ENCODE measurements around the gene GLT6D1. TPM values are rescaled to one million over a fixed set of nuclear protein-coding genes. Genes with fewer than 3 reads are reported as not detected.

GLT6D1 gene
- total RNA-seq, 1 experiment from 2014 or later, result not detected

- H3K27ac Mint-ChIP-seq (ENCODE audit: unreplicated experiment), result no peak overlapping the region
- no peaks in the 10 kb centered on the region for H3K9me3 Mint-ChIP-seq (ENCODE audit: low read depth, unreplicated experiment)
- H3K4me1 Mint-ChIP-seq (ENCODE audit: low read depth, unreplicated experiment), result no peaks in the 10 kb centered on the region
- peaks cover 4% of the 10 kb centered on the region for H3K36me3 Mint-ChIP-seq (ENCODE audit: insufficient read depth, unreplicated experiment)
- DNase-seq, result no peak
- no peak overlapping the region for H3K4me3 Mint-ChIP-seq (ENCODE audit: low read depth, unreplicated experiment)
- no peak for TF ChIP-seq CTCF (IDR thresholded peaks at IDR 0.05; ENCODE audit: unreplicated experiment)
- H3K27me3 Mint-ChIP-seq (ENCODE audit: unreplicated experiment), result peaks cover 82% of the 10 kb centered on the region
- intact Hi-C loops (cut with micrococcal nuclease; ENCODE audit: unreplicated experiment), result no loop called here
- BruUV-seq (replicated peaks), result no TSS peak
- CTCF ChIA-PET, result no interaction called here
These were observed 19.8 kb downstream of the GLT6D1 start for GRCh38 chr9:135619599-135619886.

GRCh38 chr9:135618866-135619598, 20.3 kb downstream of the GLT6D1 start:
- no peaks in the 10 kb centered on the region for H3K9me3 Mint-ChIP-seq (ENCODE audit: low read depth, unreplicated experiment)
- H3K36me3 Mint-ChIP-seq (ENCODE audit: insufficient read depth, unreplicated experiment), result peaks cover 4% of the 10 kb centered on the region
- H3K27me3 Mint-ChIP-seq (ENCODE audit: unreplicated experiment), result peaks cover 83% of the 10 kb centered on the region
- CTCF ChIA-PET, result no interaction called here
- H3K27ac Mint-ChIP-seq (ENCODE audit: unreplicated experiment), result no peak overlapping the region
- no TSS peak for BruUV-seq (replicated peaks)
- no peak overlapping the region for H3K4me3 Mint-ChIP-seq (ENCODE audit: low read depth, unreplicated experiment)
- intact Hi-C loops (cut with micrococcal nuclease; ENCODE audit: unreplicated experiment), result no loop called here
- TF ChIP-seq CTCF (IDR thresholded peaks at IDR 0.05; ENCODE audit: unreplicated experiment), result no peak
- no peak for DNase-seq
- no peaks in the 10 kb centered on the region for H3K4me1 Mint-ChIP-seq (ENCODE audit: low read depth, unreplicated experiment)

- BruUV-seq (replicated peaks), result no TSS peak
- no peak for TF ChIP-seq CTCF (IDR thresholded peaks at IDR 0.05; ENCODE audit: unreplicated experiment)
- Mint-ChIP-seq H3K36me3 (ENCODE audit: insufficient read depth, unreplicated experiment) (peaks cover 4% of the 10 kb centered on the region), H3K27me3 (ENCODE audit: unreplicated experiment) (peaks cover 93% of the 10 kb centered on the region), H3K27ac (ENCODE audit: unreplicated experiment) (no peak overlapping the region), H3K4me3 (ENCODE audit: low read depth, unreplicated experiment) (no peak overlapping the region), H3K9me3 (ENCODE audit: low read depth, unreplicated experiment) (no peaks in the 10 kb centered on the region), H3K4me1 (ENCODE audit: low read depth, unreplicated experiment) (no peaks in the 10 kb centered on the region)
- CTCF ChIA-PET, result no interaction called here
- DNase-seq, result no peak
- intact Hi-C loops (cut with micrococcal nuclease; ENCODE audit: unreplicated experiment), result no loop called here
These were observed 21.3 kb downstream of the GLT6D1 start for GRCh38 chr9:135617991-135618411.

GRCh38 chr9:135617538-135617900, 21.8 kb downstream of the GLT6D1 start:
- peaks cover 4% of the 10 kb centered on the region for H3K36me3 Mint-ChIP-seq (ENCODE audit: insufficient read depth, unreplicated experiment)
- H3K9me3 Mint-ChIP-seq (ENCODE audit: low read depth, unreplicated experiment), result no peaks in the 10 kb centered on the region
- no peak overlapping the region for H3K4me3 Mint-ChIP-seq (ENCODE audit: low read depth, unreplicated experiment)
- no peaks in the 10 kb centered on the region for H3K4me1 Mint-ChIP-seq (ENCODE audit: low read depth, unreplicated experiment)
- peaks cover 95% of the 10 kb centered on the region for H3K27me3 Mint-ChIP-seq (ENCODE audit: unreplicated experiment)
- CTCF ChIA-PET, result no interaction called here
- H3K27ac Mint-ChIP-seq (ENCODE audit: unreplicated experiment), result no peak overlapping the region
- DNase-seq, result no peak
- no TSS peak for BruUV-seq (replicated peaks)
- TF ChIP-seq CTCF (IDR thresholded peaks at IDR 0.05; ENCODE audit: unreplicated experiment), result no peak
- intact Hi-C loops (cut with micrococcal nuclease; ENCODE audit: unreplicated experiment), result no loop called here

Data from Calu3 (cell line).